Measurements from ENCODE around the gene HDHD5. TPM values are rescaled to one million over a fixed set of nuclear protein-coding genes. Genes with fewer than 3 reads are reported as not detected.

Gene HDHD5
- total and polyA plus RNA-seq, 4 donors: 13.2 to 46.1 (median 35.9) TPM

DNA sequence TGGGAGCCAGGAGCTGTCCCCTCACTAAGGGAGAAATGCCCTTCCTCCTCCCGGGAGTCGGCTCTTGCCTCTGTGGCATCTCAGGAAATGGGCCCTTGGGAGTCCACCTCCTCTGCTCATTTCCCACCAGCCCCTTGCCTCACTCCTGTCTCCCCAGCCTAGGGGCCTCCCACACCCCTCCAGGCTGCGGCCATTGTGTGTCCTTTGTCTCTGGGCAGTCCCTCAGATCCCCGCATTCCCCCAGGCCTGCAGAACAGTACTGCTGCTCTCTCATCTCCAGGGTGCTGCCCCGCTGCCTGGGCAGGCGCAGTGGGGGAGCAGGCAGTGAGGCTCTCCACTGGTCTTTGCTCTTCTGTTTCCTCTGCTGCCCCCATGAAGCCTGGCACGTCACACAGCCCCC lies 35.1 kb upstream of the HDHD5 start:
- no peaks in the 10 kb centered on the region for H3K9me3 ChIP-seq (ENCODE audit: control insufficient read depth in 4 of 4, low read length in 3 of 4)
- no peaks in the 10 kb centered on the region for H3K27me3 ChIP-seq (ENCODE audit: control insufficient read depth in 4 of 4, insufficient read depth in 4 of 4, low read length in 3 of 4)
- H3K9ac ChIP-seq (ENCODE audit: low read depth in 1 of 2, low read length in 2 of 2): no peak overlapping the region
- no peak for DNase-seq (ENCODE audit: low spot score)
- H3K36me3 ChIP-seq (ENCODE audit: control insufficient read depth in 4 of 4, insufficient read depth in 3 of 4, low read depth in 1 of 4, low read length in 3 of 4): no peaks in the 10 kb centered on the region
- TF ChIP-seq, protein P1, sequence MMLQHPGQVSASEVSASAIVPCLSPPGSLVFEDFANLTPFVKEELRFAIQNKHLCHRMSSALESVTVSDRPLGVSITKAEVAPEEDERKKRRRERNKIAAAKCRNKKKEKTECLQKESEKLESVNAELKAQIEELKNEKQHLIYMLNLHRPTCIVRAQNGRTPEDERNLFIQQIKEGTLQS (IDR thresholded peaks at IDR 0.05): no peak
- no peak for TF ChIP-seq FOXA2 (IDR thresholded peaks at IDR 0.05)
- 83% methylated on average over 7 of the region's 7 CpGs for WGBS
- H3K27ac ChIP-seq (ENCODE audit: low read depth in 1 of 2, low read length in 2 of 2): no peak overlapping the region
- H3K4me1 ChIP-seq (ENCODE audit: control insufficient read depth in 4 of 4, insufficient read depth in 4 of 4, low read length in 3 of 4): no peaks in the 10 kb centered on the region
- no peak overlapping the region for H3K4me3 ChIP-seq (ENCODE audit: low read depth in 1 of 3, low read length in 3 of 3)

DNA sequence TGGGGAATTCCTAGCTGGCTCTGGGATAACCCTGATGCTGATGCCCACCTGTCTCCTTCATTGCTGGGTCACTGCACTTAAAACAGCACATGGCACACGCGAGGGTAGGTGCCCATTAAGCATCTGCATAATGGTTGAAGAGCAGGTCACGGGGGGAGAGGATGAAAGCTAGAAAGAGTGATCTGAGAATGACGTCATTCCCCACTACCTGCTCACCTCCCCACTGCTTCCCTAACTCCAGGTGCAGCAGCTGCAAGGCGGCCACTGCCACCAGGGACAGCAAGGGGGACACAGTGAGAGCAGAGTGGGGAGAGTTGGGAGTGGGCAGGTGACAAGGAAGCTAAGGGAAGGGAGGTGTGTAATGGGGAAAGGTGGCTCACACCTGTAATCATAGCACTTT lies 33.1 kb upstream of the HDHD5 start:
- no peak overlapping the region for H3K4me3 ChIP-seq (ENCODE audit: low read depth in 1 of 3, low read length in 3 of 3)
- no peak for TF ChIP-seq HNF4A (conservative IDR thresholded peaks at IDR 0.05)
- TF ChIP-seq, protein P2, sequence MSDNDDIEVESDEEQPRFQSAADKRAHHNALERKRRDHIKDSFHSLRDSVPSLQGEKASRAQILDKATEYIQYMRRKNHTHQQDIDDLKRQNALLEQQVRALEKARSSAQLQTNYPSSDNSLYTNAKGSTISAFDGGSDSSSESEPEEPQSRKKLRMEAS (IDR thresholded peaks at IDR 0.05): no peak
- TF ChIP-seq, protein P3, sequence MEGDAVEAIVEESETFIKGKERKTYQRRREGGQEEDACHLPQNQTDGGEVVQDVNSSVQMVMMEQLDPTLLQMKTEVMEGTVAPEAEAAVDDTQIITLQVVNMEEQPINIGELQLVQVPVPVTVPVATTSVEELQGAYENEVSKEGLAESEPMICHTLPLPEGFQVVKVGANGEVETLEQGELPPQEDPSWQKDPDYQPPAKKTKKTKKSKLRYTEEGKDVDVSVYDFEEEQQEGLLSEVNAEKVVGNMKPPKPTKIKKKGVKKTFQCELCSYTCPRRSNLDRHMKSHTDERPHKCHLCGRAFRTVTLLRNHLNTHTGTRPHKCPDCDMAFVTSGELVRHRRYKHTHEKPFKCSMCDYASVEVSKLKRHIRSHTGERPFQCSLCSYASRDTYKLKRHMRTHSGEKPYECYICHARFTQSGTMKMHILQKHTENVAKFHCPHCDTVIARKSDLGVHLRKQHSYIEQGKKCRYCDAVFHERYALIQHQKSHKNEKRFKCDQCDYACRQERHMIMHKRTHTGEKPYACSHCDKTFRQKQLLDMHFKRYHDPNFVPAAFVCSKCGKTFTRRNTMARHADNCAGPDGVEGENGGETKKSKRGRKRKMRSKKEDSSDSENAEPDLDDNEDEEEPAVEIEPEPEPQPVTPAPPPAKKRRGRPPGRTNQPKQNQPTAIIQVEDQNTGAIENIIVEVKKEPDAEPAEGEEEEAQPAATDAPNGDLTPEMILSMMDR (IDR thresholded peaks at IDR 0.05; ENCODE audit: low read depth, low read length, missing input control): no peak
- H3K27me3 ChIP-seq (ENCODE audit: control insufficient read depth in 4 of 4, insufficient read depth in 4 of 4, low read length in 3 of 4): no peaks in the 10 kb centered on the region
- no peak overlapping the region for H3K9ac ChIP-seq (ENCODE audit: low read depth in 1 of 2, low read length in 2 of 2)
- no peak for DNase-seq (ENCODE audit: low spot score)
- no peaks in the 10 kb centered on the region for H3K4me1 ChIP-seq (ENCODE audit: control insufficient read depth in 4 of 4, insufficient read depth in 4 of 4, low read length in 3 of 4)
- WGBS: 96% methylated on average over 5 of the region's 5 CpGs
- H3K27ac ChIP-seq (ENCODE audit: low read depth in 1 of 2, low read length in 2 of 2): no peak overlapping the region
- no peaks in the 10 kb centered on the region for H3K9me3 ChIP-seq (ENCODE audit: control insufficient read depth in 4 of 4, low read length in 3 of 4)
- H3K36me3 ChIP-seq (ENCODE audit: control insufficient read depth in 4 of 4, insufficient read depth in 3 of 4, low read depth in 1 of 4, low read length in 3 of 4): no peaks in the 10 kb centered on the region

DNA sequence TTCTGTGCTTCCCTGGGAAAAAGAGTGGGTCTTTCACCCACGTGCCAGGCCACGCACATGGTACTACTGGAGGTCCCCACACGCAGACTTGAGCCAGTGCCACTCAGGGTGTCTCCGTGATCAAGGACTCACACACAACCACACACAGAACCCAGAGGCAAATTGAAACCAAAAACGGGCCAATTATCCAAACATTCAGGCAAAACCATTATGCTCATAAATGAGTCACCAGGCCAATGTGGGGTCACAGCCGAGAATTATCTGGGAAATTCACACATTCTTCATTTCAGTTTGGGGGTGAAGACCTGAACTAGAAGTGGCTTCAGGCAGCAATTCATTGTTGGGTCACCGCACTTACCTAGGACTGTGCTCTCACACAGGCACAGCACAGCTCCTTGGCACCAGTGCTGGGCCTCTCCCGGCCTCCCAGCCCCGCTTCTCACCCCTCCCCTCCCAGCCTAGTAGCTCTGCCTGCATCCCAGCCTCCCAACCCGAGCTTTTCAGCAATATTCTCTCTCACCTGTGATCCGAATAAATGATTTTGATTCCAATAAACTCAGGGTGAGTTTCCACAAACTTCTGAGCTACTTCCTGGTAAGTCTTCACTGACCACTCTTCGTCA lies 32.2 kb upstream of the HDHD5 start:
- H3K9ac ChIP-seq (ENCODE audit: low read depth in 1 of 2, low read length in 2 of 2): no peak overlapping the region
- no peak overlapping the region for H3K4me3 ChIP-seq (ENCODE audit: low read depth in 1 of 3, low read length in 3 of 3)
- H3K9me3 ChIP-seq (ENCODE audit: control insufficient read depth in 4 of 4, low read length in 3 of 4): no peaks in the 10 kb centered on the region
- no peak overlapping the region for H3K27ac ChIP-seq (ENCODE audit: low read depth in 1 of 2, low read length in 2 of 2)
- WGBS: 85% methylated on average over 12 of the region's 12 CpGs
- H3K27me3 ChIP-seq (ENCODE audit: control insufficient read depth in 4 of 4, insufficient read depth in 4 of 4, low read length in 3 of 4): no peaks in the 10 kb centered on the region
- no peaks in the 10 kb centered on the region for H3K36me3 ChIP-seq (ENCODE audit: control insufficient read depth in 4 of 4, insufficient read depth in 3 of 4, low read depth in 1 of 4, low read length in 3 of 4)
- DNase-seq (ENCODE audit: low spot score): no peak
- H3K4me1 ChIP-seq (ENCODE audit: control insufficient read depth in 4 of 4, insufficient read depth in 4 of 4, low read length in 3 of 4): no peaks in the 10 kb centered on the region
- no peak for TF ChIP-seq HNF4G (IDR thresholded peaks at IDR 0.05)
- no peak for TF ChIP-seq HNF4A (conservative IDR thresholded peaks at IDR 0.05)
- TF ChIP-seq, protein P4, sequence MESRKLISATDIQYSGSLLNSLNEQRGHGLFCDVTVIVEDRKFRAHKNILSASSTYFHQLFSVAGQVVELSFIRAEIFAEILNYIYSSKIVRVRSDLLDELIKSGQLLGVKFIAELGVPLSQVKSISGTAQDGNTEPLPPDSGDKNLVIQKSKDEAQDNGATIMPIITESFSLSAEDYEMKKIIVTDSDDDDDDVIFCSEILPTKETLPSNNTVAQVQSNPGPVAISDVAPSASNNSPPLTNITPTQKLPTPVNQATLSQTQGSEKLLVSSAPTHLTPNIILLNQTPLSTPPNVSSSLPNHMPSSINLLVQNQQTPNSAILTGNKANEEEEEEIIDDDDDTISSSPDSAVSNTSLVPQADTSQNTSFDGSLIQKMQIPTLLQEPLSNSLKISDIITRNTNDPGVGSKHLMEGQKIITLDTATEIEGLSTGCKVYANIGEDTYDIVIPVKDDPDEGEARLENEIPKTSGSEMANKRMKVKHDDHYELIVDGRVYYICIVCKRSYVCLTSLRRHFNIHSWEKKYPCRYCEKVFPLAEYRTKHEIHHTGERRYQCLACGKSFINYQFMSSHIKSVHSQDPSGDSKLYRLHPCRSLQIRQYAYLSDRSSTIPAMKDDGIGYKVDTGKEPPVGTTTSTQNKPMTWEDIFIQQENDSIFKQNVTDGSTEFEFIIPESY (IDR thresholded peaks at IDR 0.05): no peak
- TF ChIP-seq, protein P2 (IDR thresholded peaks at IDR 0.05): no peak
- TF ChIP-seq, protein P5, sequence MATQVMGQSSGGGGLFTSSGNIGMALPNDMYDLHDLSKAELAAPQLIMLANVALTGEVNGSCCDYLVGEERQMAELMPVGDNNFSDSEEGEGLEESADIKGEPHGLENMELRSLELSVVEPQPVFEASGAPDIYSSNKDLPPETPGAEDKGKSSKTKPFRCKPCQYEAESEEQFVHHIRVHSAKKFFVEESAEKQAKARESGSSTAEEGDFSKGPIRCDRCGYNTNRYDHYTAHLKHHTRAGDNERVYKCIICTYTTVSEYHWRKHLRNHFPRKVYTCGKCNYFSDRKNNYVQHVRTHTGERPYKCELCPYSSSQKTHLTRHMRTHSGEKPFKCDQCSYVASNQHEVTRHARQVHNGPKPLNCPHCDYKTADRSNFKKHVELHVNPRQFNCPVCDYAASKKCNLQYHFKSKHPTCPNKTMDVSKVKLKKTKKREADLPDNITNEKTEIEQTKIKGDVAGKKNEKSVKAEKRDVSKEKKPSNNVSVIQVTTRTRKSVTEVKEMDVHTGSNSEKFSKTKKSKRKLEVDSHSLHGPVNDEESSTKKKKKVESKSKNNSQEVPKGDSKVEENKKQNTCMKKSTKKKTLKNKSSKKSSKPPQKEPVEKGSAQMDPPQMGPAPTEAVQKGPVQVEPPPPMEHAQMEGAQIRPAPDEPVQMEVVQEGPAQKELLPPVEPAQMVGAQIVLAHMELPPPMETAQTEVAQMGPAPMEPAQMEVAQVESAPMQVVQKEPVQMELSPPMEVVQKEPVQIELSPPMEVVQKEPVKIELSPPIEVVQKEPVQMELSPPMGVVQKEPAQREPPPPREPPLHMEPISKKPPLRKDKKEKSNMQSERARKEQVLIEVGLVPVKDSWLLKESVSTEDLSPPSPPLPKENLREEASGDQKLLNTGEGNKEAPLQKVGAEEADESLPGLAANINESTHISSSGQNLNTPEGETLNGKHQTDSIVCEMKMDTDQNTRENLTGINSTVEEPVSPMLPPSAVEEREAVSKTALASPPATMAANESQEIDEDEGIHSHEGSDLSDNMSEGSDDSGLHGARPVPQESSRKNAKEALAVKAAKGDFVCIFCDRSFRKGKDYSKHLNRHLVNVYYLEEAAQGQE (IDR thresholded peaks at IDR 0.05): no peak
- TF ChIP-seq, protein P3 (IDR thresholded peaks at IDR 0.05; ENCODE audit: low read depth, low read length, missing input control): no peak
- TF ChIP-seq NR2F2 (IDR thresholded peaks at IDR 0.05): no peak
- no peak for TF ChIP-seq RAD21 (IDR thresholded peaks at IDR 0.05)
- TF ChIP-seq SP1 (IDR thresholded peaks at IDR 0.05): no peak
- TF ChIP-seq, protein P1 (IDR thresholded peaks at IDR 0.05): no peak
- no peak for TF ChIP-seq JUND (IDR thresholded peaks at IDR 0.05)
- TF ChIP-seq FOXA2 (IDR thresholded peaks at IDR 0.05): no peak
- no peak for TF ChIP-seq FOXA1 (IDR thresholded peaks at IDR 0.05)
- no peak for TF ChIP-seq EGR1 (IDR thresholded peaks at IDR 0.05; ENCODE audit: low read depth in 2 of 2)
- no peak for TF ChIP-seq YY1 (IDR thresholded peaks at IDR 0.05)
- TF ChIP-seq RXRA (IDR thresholded peaks at IDR 0.05): no peak

All from liver (tissue), 9 donors.